ENCODE results near the gene ARHGAP28.

GRCh38 chr18:6941996-6942395, 212.5 kb downstream of the ARHGAP28 start:
- no peak for TF ChIP-seq ATF3 (CRISPR knock-in tag; IDR thresholded peaks at IDR 0.05)
- TF ChIP-seq, protein P1, sequence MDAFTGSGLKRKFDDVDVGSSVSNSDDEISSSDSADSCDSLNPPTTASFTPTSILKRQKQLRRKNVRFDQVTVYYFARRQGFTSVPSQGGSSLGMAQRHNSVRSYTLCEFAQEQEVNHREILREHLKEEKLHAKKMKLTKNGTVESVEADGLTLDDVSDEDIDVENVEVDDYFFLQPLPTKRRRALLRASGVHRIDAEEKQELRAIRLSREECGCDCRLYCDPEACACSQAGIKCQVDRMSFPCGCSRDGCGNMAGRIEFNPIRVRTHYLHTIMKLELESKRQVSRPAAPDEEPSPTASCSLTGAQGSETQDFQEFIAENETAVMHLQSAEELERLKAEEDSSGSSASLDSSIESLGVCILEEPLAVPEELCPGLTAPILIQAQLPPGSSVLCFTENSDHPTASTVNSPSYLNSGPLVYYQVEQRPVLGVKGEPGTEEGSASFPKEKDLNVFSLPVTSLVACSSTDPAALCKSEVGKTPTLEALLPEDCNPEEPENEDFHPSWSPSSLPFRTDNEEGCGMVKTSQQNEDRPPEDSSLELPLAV (CRISPR knock-in tag; conservative IDR thresholded peaks at IDR 0.05; ENCODE audit: low read depth), result no peak

Data from HepG2 (cell line).